K562 (cell line): ENCODE data around the gene MDC1. TPM values are rescaled to one million over a fixed set of nuclear protein-coding genes. Genes with fewer than 3 reads are reported as not detected.
A peak's percentile ranks its signal among the peaks of the same experiment; 100 is the strongest.

Experiments used
- ATAC-seq: fragments of 200-7000 bp; cut with Tn5 transposase; 3 replicates; pipeline ENCODE4 v1.9.1; 2020; ENCODE audit warnings: moderate library complexity
- BruUV-seq: library from RNA; stranded (reverse); fragments of 400-500 nt; replicated peaks from 2 replicates; lab custom pipeline; 2021; lab: Mats Ljungman, UMichigan
- CTCF ChIA-PET: fragments of 300-600 bp; formaldehyde crosslinking; extraction: SDS; loops from one replicate; lab custom pipeline; 2021; ENCODE audit warnings: low intra/inter-chr PET ratio; lab: Yijun Ruan, JAX
- POLR2A ChIA-PET: fragments of 300-600, 350-650 bp; sonication (Branson Sonifier 250); formaldehyde crosslinking; extraction: SDS; loops from one replicate; lab custom pipeline; 2021; ENCODE audit warnings: antibody characterized with exemption, inconsistent platforms; lab: Yijun Ruan, JAX
- DNase-seq, 4 experiments: peaks; one replicate each; pipeline versions ENCODE4 v3.0.0 to v3.0.0-alpha.2; 2011 to 2018; ENCODE audit warnings: low spot score in 3 of 4, mixed read lengths in 3 of 4; ENCODE audit errors: extremely low read depth in 1 of 4
- FAIRE-seq: peaks from 2 replicates; lab custom pipeline; 2011; peaks lifted over from hg19 to GRCh38; lab: Jason Lieb, UNC
- H2AFZ ChIP-seq: 2 replicates; pipeline ENCODE4 v1.6.0; 2011; ENCODE audit warnings: low read depth, low read length, control low read depth, inconsistent platforms
- H3K27ac ChIP-seq: fragments of 200-600 bp; 3 replicates; pipeline ENCODE4 v1.8.0; 2011; ENCODE audit warnings: low read depth, mild to moderate bottlenecking, control low read depth, inconsistent platforms, low read length, moderate library complexity, mixed read lengths; ENCODE audit errors: extremely low read depth
- H3K27me3 ChIP-seq, 2 experiments: fragments of 300-600 bp in 1 of 2; 2 replicates in 1 of 2; 3 replicates in 1 of 2; pipeline versions ENCODE4 v1.6.0 to v1.8.0; 2011; ENCODE audit warnings: inconsistent platforms in 2 of 2, low read length in 2 of 2, mild to moderate bottlenecking in 1 of 2, mixed read lengths in 1 of 2, moderate library complexity in 1 of 2; ENCODE audit not compliant: control insufficient read depth in 2 of 2, insufficient read depth in 2 of 2
- H3K36me3 ChIP-seq: fragments of 300-600 bp; 3 replicates; pipeline ENCODE4 v1.8.0; 2011; ENCODE audit warnings: mild to moderate bottlenecking, low read length, inconsistent platforms; ENCODE audit not compliant: control insufficient read depth, insufficient read depth
- H3K4me1 ChIP-seq, 2 experiments: fragments of 200-600 bp in 1 of 2; replicated peaks in 1 of 2; 2 replicates in 1 of 2; 3 replicates in 1 of 2; pipeline versions ENCODE4 v1.5.1 to v1.8.0; 2011; ENCODE audit warnings: inconsistent platforms in 2 of 2, low read length in 2 of 2, mild to moderate bottlenecking in 1 of 2, mixed read lengths in 1 of 2, moderate library complexity in 1 of 2; ENCODE audit not compliant: control insufficient read depth in 2 of 2, insufficient read depth in 2 of 2
- H3K4me2 ChIP-seq: 2 replicates; pipeline ENCODE4 v1.6.1; 2011; ENCODE audit warnings: low read length, control low read depth, inconsistent platforms, mixed read lengths; ENCODE audit not compliant: insufficient read depth
- H3K4me3 ChIP-seq: fragments of 200-600 bp; sonication (generic), shearing (Covaris generic); 2 replicates; pipeline ENCODE4 v1.5.1; 2016; ENCODE audit warnings: control low read depth, inconsistent platforms
- H3K79me2 ChIP-seq: fragments of 200-600 bp; 3 replicates; pipeline ENCODE4 v1.8.0; 2011; ENCODE audit warnings: low read length, inconsistent platforms; ENCODE audit not compliant: control insufficient read depth, insufficient read depth
- H3K9ac ChIP-seq, 2 experiments: 2 replicates each; pipeline versions ENCODE4 v1.6.0 to v1.6.1; 2011; ENCODE audit warnings: low read depth in 2 of 2, low read length in 2 of 2, control low read depth in 1 of 2, inconsistent platforms in 1 of 2, mild to moderate bottlenecking in 1 of 2, mixed read lengths in 1 of 2; ENCODE audit not compliant: insufficient read depth in 1 of 2
- H3K9me1 ChIP-seq: one replicate; pipeline ENCODE4 v1.6.0; 2011; ENCODE audit warnings: inconsistent platforms, mild to moderate bottlenecking, low read length, moderate library complexity; ENCODE audit not compliant: control insufficient read depth, insufficient read depth
- H3K9me3 ChIP-seq: replicated peaks from 2 replicates; pipeline ENCODE4 v1.5.1; 2011; ENCODE audit warnings: low read depth, low read length, inconsistent platforms; ENCODE audit not compliant: control insufficient read depth, insufficient read depth
- H4K20me1 ChIP-seq: replicated peaks from 2 replicates; pipeline ENCODE4 v1.6.1; 2011; ENCODE audit warnings: low read length, inconsistent platforms, mixed read lengths; ENCODE audit not compliant: control insufficient read depth, insufficient read depth
- CBX3 ChIP-seq, 2 experiments: IDR thresholded peaks; 1 replicate in 1 of 2; 2 replicates in 1 of 2; pipeline ENCODE4 v1.6.1; 2012; ENCODE audit warnings: inconsistent platforms in 2 of 2, low read length in 2 of 2, borderline replicate concordance in 1 of 2, control low read depth in 1 of 2
- DPF2 ChIP-seq: fragments of 450-650 bp; IDR thresholded peaks from 2 replicates; pipeline ENCODE4 v1.6.1; 2016
- ELF1 ChIP-seq: fragments of 200-800 bp; sonication (Bioruptor generic); IDR thresholded peaks from 2 replicates; pipeline ENCODE4 v1.6.1; 2016; ENCODE audit warnings: missing genetic modification characterization, missing compliant biosample characterization
- FOXA3 ChIP-seq, 2 experiments: fragments of 450-650 bp in 1 of 2; sonication (generic) in 1 of 2; formaldehyde crosslinking; IDR thresholded peaks in 1 of 2; conservative IDR thresholded peaks in 1 of 2; 2 replicates each; pipeline versions ENCODE4 v1.4.0 to v1.8.0; 2020 to 2022; ENCODE audit warnings: mild to moderate bottlenecking in 2 of 2, missing genetic modification reagents in 1 of 2
- GATAD2B ChIP-seq: fragments of 450-650 bp; IDR thresholded peaks from 2 replicates; pipeline ENCODE4 v1.6.1; 2017; ENCODE audit warnings: mild to moderate bottlenecking, borderline replicate concordance
- MEF2D ChIP-seq: conservative IDR thresholded peaks from 2 replicates; pipeline ENCODE4 v1.6.1; 2016; ENCODE audit warnings: low read depth, missing genetic modification characterization, missing compliant biosample characterization
- POLR2AphosphoS5 ChIP-seq: IDR thresholded peaks from 2 replicates; pipeline ENCODE4 v1.6.1; 2011; ENCODE audit warnings: mild to moderate bottlenecking, low read depth, low read length, moderate library complexity; ENCODE audit not compliant: control insufficient read depth, insufficient read depth
- POLR2G ChIP-seq: fragments of 200-400 bp; formaldehyde crosslinking; IDR thresholded peaks from 2 replicates; pipeline ENCODE4 v1.6.1; 2017; ENCODE audit warnings: low read depth, mild to moderate bottlenecking, antibody characterized with exemption, low read length, moderate library complexity
- RHOXF2B ChIP-seq: fragments of 250-450 bp; sonication (Bioruptor Pico); conservative IDR thresholded peaks from 2 replicates; pipeline ENCODE4 v1.5.1; 2021
- SREBF1 ChIP-seq: fragments of 150-350 bp; IDR thresholded peaks from 2 replicates; pipeline ENCODE4 v1.6.1; 2014; ENCODE audit warnings: antibody characterized with exemption, low read depth, low read length, borderline replicate concordance
- TBP ChIP-seq: optimal IDR thresholded peaks from 2 replicates; pipeline ENCODE3; 2011; ENCODE audit warnings: low read depth, low read length, improper control_type of control experiment
- TFAM ChIP-seq: fragments of 250-450 bp; sonication (Bioruptor Pico); conservative IDR thresholded peaks from 2 replicates; pipeline ENCODE4 v1.5.0; 2021; ENCODE audit warnings: mild to moderate bottlenecking, moderate library complexity
- TOE1 ChIP-seq, 2 experiments: fragments of 450-650 bp in 1 of 2; sonication (generic) in 1 of 2; formaldehyde crosslinking in 1 of 2; IDR thresholded peaks; 2 replicates each; pipeline versions ENCODE4 v1.7.1 to v1.8.0; 2016 to 2022; ENCODE audit warnings: borderline replicate concordance in 2 of 2, mild to moderate bottlenecking in 2 of 2, antibody characterized with exemption in 1 of 2, inconsistent platforms in 1 of 2, low read depth in 1 of 2, missing genetic modification reagents in 1 of 2, moderate library complexity in 1 of 2
- ZEB2 ChIP-seq: fragments of 450-650 bp; IDR thresholded peaks from 2 replicates; pipeline ENCODE4 v1.6.1; 2016
- ZNF280A ChIP-seq: fragments of 450-650 bp; IDR thresholded peaks from 2 replicates; pipeline ENCODE4 v1.6.1; 2018; ENCODE audit warnings: mild to moderate bottlenecking, low read depth; ENCODE audit not compliant: partially characterized antibody
- ZNF561 ChIP-seq: fragments of 450-650 bp; formaldehyde crosslinking; conservative IDR thresholded peaks from 2 replicates; pipeline ENCODE4 v1.4.0; 2020; ENCODE audit warnings: mild to moderate bottlenecking, moderate library complexity
- WGBS: fragments of 100-300 bp; shearing (Covaris generic); methylation state at CpG from one replicate; pipeline ENCODE4 v1.1.6; 2016; ENCODE audit warnings: low coverage, mixed read lengths; ENCODE audit not compliant: insufficient coverage; ENCODE audit errors: missing lambda C conversion rate; 5-methylcytosine and 5-hydroxymethylcytosine counted together
- in situ Hi-C: fragments of 300-500 bp; cut with MboI; formaldehyde crosslinking; loops from 4 replicates; pipeline ENCODE4 v1.15.0; 2018; ENCODE audit warnings: inconsistent platforms, mixed read lengths
- intact Hi-C: fragments of 100-400 bp; cut with micrococcal nuclease; formaldehyde crosslinking; loops from 2 replicates; pipeline ENCODE4 v1.14.2; 2022
- polyA plus RNA-seq, 8 experiments: library from polyadenylated mRNA; depleted of rRNA in 4 of 8; stranded (reverse) in 5 of 8; unstranded in 3 of 8; fragments of >200 nt; fragmentation: Nextera tagmentation in 2 of 8; fragmentation: Illumina TruSeq in 1 of 8; extraction: Ambion mirVana in 2 of 8; extraction: Trizol in 1 of 8; gene quantifications; 2 replicates each; pipeline versions ENCODE4 v1.2.1 to v1.2.3, GENCODE V29; 2011 to 2014; ENCODE audit warnings: inconsistent platforms in 1 of 8, missing spikeins in 1 of 8
- total RNA-seq, 7 experiments: library from RNA; depleted of rRNA in 6 of 7; stranded (reverse); fragments of >200 nt in 6 of 7; fragmentation: Illumina TruSeq in 2 of 7; extraction: Trizol in 2 of 7; gene quantifications; 2 replicates each; pipeline versions ENCODE4 v1.2.1 to v1.2.3, GENCODE V29; 2011 to 2021; ENCODE audit warnings: low replicate concordance in 1 of 7

The MDC1 gene
- total and polyA plus RNA-seq, 9 of the 15 experiments (the other 6 are each of a cell fraction or from before 2014, with no cell fraction given): 8.2 to 114 (median 20.0) TPM

- TF ChIP-seq SREBF1: no peak
- 0 out of 3 replicates have a peak, but pooled peaks of 1 of the 2 experiments have one; percentile 9 for TF ChIP-seq CBX3 (IDR thresholded peaks at IDR 0.05; ENCODE audit: borderline replicate concordance in 1 of 2, low read length in 2 of 2)
- no peak for TF ChIP-seq GATAD2B
- peak; percentile 53; the same call in 1 of the 2 replicates for TF ChIP-seq DPF2
- 0 out of 4 replicates have a peak, but pooled peaks of 1 of the 2 experiments have one; percentile 32 for TF ChIP-seq FOXA3 (CRISPR knock-in tag; conservative IDR thresholded peaks at IDR 0.05 in 1 of 2, IDR thresholded peaks at IDR 0.05 in 1 of 2)
- TF ChIP-seq ZNF280A: no peak
Observed at GRCh38 chr6:30691208-30691847, 25.8 kb downstream of the MDC1 start (continued).

- intact Hi-C loops: no loop called here
- Histone ChIP-seq H3K27ac (peak within 1 kb of the TSS; percentile 66), H3K9me3 (no peaks in the 10 kb centered on the region), H3K4me2 (peak within 1 kb of the TSS; percentile 95), H3K4me3 (peak within 1 kb of the TSS; percentile 71), H3K4me1 (peaks cover 33 to 54% of the 10 kb centered on the region in 2 experiments), H3K27me3 (no peaks in the 10 kb centered on the region), H3K36me3 (peaks cover 8% of the 10 kb centered on the region; the same call in 2 of the 3 replicates), H3K9me1 (no peaks in the 10 kb centered on the region), H3K9ac (peak within 1 kb of the TSS; percentile 74 to 92), H3K79me2 (peaks cover 44% of the 10 kb centered on the region), H4K20me1 (no peaks in the 10 kb centered on the region), H2AFZ (peak within 1 kb of the TSS; percentile 99)
- ATAC-seq (peak; percentile 68), DNase-seq (peak; percentile 93 to 95 (median 94)), FAIRE-seq (peak; percentile 86)
- BruUV-seq: TSS peak; percentile 78
- in situ Hi-C loops: no loop called here
- ChIA-PET CTCF (no interaction called here), POLR2A (interaction anchor here (0.6 to 23.5 kb wide), 8 partner anchors 9 to 151 kb away, joined by 3 to 524 read pairs (median 3); partner anchors contain the start of genes MDC1, MRPS18B and TUBB)
- under 1% methylated on average over 29 of the region's 40 CpGs for WGBS
- peak; percentile 45 for TF ChIP-seq TBP
- TF ChIP-seq TOE1 (IDR thresholded peaks at IDR 0.05; ENCODE audit: borderline replicate concordance): peak; percentile 64; the same call in 1 of the 2 replicates
- TF ChIP-seq TOE1 (CRISPR knock-in tag; IDR thresholded peaks at IDR 0.05; ENCODE audit: borderline replicate concordance, low read depth): no peak
- no peak; the same call in 1 of the 2 replicates for TF ChIP-seq ZEB2
- TF ChIP-seq MEF2D (tag): peak; percentile 73; the same call in 1 of the 2 replicates
- peak; percentile 43; the same call in 1 of the 2 replicates for TF ChIP-seq POLR2AphosphoS5
- no peak for TF ChIP-seq ZNF561 (CRISPR knock-in tag)
- 0 out of 2 replicates have a peak, but pooled peaks have one; percentile 60 for TF ChIP-seq RHOXF2B
- TF ChIP-seq POLR2G: peak; percentile 80
- TF ChIP-seq TFAM (CRISPR knock-in tag): no peak
- peak; percentile 49; the same call in 1 of the 2 replicates for TF ChIP-seq ELF1 (tag)
Observed at GRCh38 chr6:30690403-30691207, 26.5 kb downstream of the MDC1 start, which contains the start of gene NRM. TSS of gene NRM (minus strand) at chr6:30690984. CDS start at chr6:30690974, 10 bp downstream.
